Measurements from ENCODE around the gene RAPGEF4. TPM values are rescaled to one million over a fixed set of nuclear protein-coding genes. Genes with fewer than 3 reads are reported as not detected.

Gene RAPGEF4
- polyA plus RNA-seq, 4 donors = 5.8 to 13.0 (median 9.6) TPM

DNA sequence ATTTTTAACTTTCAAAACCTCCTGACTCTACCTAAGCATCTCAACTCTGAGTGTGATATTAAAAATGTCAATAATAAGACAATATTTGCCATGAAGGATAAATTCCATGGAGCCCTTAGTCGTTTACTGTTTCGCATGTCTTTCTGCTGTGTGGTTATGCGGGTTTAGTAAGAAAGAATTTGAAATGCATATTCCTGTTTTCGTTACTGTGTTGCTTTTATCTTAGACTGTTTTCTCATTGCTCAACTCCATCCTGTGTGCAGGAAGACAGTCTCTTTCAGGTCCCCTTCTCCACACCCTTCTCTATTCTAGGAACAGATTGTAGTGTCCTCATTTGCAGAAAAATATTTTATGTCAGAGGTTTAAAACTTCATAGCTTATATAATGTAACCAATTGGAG is 257.5 kb downstream of the RAPGEF4 start:
- no peak for DNase-seq (ENCODE audit: low read depth in 4 of 4, low spot score in 3 of 4)

DNA sequence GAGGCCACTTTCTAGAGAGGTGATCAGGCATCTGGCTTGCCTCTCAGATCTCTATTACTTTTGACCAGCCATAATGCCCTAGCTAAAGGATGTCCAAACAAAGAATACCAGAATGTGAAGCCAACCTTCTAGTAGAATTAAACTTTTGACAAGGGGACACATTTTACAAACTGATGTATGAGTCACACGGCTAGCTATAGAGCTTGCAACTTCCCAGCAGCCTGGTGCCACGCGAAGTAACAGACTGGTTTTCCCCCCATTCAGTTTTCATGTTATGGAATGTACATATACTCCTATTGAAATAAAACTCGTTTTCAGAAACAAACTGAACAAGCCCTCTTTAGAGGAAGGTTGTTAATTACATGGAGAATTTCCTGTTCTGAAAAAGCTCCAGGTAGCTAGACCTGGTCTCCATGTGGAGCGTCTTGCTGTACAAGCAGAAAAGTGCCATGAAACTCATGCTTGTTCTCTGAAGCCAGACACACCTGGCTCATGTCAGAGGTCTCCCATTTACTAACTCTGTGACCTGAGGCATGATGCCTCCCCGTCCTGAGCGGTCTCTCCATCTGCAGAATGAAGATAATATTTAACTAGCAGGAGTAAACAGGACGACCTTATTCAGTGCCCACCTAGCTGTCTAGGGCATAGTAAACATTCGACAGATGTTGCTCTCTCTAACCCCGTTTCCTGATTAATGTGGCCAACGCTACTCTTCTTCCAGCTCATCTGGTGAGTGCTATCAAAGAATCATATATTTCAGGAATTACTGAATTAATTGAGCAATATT is 258.5 kb downstream of the RAPGEF4 start:
- no peak for DNase-seq (ENCODE audit: low read depth in 4 of 4, low spot score in 3 of 4)

DNA sequence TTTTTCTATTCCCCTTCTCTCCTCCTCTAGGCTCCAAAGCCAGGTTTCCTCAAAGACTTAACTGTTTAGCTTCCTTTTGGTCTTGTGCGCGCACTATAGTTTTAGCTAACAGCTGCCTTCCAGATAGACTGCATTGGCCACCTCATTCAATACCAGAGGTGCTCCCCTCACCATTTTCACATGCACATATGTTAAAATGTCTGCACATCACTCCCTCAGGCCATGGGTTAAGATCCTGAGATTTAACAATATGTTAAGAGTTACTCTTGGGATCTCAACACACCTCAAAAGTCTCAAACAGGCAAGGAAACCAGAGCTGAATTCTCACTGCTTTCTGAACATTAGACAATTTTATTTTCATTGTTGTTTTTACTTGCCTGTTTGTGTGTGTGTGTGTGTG is 259.2 kb downstream of the RAPGEF4 start:
- DNase-seq (ENCODE audit: low read depth in 4 of 4, low spot score in 3 of 4) = no peak

DNA sequence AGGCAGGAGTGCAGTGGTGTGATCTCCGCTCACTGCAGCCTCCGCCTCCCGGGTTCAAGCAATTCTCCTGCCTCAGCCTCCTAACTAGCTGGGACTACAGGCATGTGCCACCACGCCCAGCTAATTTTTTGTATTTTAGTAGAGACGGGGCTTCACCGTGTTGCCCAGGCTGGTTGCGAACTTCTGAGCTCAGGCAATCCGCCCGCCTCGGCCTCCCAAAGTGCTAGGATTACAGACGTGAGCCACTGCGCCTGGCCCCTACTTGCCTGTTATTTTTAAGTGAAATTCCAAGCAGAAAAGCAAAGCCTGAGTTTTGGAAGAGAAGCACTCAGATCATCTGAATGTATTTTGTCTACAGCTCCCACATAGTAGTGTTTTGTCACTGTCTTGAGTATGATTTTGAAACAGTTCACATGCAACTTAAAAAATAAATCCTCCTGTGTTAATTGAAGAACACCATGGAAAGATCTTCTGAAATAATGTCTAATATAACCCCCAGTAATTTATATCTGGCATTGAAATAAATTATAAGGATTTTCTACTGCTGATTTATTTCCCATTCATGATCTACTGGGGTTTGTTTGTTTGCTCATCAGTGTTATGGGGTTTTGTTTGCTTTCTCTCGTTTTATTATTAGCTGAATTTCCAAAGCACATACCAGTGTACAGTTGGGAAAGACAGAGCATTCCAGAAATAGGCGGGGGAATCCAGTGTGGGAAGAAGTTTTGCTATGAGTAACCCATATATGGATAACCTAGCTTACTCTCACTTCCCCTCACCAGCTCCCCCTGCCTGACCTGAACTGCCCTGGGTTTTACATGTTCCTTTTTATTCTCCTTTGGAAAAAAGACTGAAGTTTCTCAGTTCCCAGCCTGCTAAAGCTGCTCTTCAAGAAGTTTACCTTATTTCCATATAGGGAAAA is 259.9 kb downstream of the RAPGEF4 start:
- DNase-seq (ENCODE audit: low read depth in 4 of 4, low spot score in 3 of 4) = peak in 3 of 4 donors; percentile 40 to 46 (median 42)

DNA sequence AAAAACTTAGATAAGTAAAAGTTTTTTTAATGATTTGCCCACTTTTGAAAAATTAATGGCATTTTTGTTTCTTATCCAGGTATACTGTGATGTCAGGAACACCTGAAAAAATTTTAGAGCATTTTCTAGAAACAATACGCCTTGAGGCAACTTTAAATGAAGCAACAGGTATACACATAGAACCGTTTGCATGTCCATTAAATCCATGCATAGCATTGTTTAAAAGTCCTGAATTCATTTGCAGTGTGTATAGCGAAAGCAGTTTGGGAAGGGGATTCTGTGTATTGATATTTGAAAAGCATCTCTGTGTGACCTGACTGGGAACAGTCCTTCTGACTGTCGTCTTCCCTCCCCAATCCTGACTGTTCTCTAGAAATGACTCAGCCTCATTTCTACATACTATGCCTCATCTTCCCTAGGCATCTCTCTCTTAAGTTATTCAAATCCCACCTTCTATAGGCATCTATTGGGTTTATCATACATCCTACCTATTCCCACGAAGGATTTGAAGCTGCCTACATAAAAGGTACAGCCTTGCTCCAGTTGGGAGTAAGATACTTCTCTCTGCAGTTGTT is 260.8 kb downstream of the RAPGEF4 start:
- DNase-seq (ENCODE audit: low read depth in 4 of 4, low spot score in 3 of 4) = no peak

DNA sequence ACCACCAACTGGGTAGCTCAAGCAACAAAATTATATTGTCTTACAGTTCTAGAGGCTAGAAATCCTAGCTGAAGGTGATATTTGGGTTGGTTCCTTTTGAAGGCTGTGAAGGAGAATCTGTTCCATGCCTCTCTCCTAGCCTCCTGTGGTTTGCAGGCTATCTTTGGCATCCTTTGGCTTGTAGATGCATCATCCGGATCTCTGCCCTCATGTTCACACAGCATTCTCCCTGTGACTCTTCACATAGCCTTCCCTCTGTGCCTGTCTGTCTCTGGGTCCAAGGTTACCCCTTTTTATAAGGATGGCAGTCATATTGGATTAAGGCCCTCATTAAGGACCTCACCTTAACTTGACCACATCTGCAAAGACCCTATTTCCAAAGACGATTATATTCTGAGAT is 261.4 kb downstream of the RAPGEF4 start:
- no peak for DNase-seq (ENCODE audit: low read depth in 4 of 4, low spot score in 3 of 4)

DNA sequence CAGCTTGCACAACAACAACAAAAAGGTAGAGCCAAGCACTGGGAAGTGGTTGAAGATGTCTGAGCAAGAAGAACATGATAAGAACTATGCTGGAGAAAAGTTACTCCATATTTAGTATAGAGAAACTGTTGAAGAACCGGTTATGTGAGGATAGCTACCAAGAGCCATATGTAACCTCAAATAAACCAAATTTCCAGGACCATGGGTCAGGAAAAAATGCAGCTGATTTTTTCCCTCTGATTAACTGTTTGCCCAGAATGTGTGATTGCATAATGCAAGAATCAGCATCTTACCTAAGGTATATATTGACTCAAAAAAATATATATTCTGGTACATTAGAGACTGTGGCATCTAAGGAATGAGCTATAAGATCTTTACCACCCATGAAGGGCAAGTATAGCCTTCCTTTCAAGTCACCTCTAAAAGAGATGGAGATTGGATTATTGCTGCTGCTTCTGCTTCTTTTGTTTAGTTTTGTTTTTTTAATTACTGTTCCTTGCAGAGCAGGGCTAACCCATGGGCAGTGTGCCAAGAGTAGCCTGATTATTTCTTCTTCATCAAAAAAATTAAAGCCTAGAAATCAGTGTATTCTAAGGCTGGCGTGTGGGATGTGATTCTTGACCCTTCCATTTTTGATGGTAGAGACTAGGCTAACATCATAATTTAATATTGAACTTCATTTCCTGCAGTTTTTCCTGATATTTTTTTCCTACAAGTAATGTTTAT is 263.1 kb downstream of the RAPGEF4 start:
- DNase-seq (ENCODE audit: low read depth in 4 of 4, low spot score in 3 of 4) = no peak

DNA sequence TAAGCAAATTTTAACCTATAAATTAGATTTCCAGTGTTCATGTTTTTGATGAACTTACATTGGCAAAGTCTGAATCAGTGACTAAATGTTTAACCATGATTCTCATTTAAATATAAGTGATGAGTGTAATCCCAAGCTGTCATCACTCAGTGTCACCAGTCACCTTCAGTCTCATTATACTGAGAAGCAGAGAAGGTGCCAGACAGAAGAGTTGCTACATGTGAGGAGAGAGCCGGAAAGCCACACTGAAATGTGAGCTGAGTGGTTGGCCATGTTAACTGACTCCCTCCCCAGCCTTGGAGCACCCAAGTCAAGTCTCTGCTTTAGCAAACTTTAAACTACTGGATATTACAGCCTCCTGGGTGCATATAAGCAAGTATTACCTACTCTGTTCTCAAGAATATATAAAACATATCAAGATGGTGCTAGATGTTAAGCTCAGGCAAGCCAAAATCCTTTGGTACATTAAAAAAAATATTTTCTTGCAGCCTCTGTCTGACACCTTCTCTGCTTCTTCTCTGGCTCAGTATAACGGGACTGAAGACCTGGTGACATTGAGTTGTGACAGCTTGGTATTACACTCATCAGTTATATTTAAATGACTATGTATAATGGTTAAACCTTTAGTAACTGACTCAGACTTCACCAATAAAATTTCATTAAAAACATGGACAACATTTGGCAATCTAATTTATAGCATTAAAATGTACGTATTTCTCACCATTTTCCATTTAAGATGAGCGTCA is 264.2 kb downstream of the RAPGEF4 start:
- no peak for DNase-seq (ENCODE audit: low read depth in 4 of 4, low spot score in 3 of 4)

DNA sequence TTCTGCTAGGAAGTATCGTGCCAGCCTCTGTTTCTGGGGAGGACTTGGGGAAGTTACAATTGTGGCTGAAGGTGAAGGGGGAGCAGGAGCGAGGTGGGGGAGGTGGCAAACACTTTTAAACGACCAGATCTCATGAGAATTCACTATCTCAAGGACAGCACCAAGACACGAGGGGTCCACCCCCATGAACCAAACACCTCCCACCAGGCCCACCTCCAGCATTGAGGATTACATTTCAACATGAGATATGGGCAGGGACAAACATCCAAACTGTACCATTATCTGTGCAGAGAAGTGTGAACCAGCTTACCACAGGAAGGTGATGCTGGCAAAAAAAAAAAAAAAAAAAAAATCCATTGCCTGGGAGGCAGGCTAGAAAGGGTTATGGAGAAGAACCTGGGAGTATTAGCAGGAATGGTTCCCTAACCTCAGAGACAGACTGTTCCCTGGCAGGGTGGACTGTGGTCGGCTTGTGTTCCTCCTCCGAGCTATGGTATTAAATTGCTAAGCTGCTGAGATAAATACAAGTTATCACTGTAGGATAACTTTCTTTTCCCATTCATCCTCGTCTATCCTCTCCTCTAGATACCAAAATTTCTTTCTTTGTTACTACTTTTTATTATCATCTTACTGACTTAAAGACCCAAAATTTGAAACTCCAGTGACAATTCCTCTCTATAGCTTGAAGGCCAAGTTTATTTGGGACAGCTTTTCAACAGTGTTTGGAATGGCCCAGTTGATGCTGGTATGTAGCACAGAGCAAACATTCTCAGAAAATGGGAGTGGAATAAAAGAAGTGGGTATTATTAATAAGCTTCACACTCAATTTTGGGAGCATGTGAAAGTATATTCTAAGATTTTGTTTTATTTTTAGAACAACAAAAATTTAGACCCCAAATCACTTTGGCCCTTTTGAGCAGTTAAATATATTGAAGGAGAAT is 266.3 kb downstream of the RAPGEF4 start:
- DNase-seq (ENCODE audit: low read depth in 4 of 4, low spot score in 3 of 4) = no peak

DNA sequence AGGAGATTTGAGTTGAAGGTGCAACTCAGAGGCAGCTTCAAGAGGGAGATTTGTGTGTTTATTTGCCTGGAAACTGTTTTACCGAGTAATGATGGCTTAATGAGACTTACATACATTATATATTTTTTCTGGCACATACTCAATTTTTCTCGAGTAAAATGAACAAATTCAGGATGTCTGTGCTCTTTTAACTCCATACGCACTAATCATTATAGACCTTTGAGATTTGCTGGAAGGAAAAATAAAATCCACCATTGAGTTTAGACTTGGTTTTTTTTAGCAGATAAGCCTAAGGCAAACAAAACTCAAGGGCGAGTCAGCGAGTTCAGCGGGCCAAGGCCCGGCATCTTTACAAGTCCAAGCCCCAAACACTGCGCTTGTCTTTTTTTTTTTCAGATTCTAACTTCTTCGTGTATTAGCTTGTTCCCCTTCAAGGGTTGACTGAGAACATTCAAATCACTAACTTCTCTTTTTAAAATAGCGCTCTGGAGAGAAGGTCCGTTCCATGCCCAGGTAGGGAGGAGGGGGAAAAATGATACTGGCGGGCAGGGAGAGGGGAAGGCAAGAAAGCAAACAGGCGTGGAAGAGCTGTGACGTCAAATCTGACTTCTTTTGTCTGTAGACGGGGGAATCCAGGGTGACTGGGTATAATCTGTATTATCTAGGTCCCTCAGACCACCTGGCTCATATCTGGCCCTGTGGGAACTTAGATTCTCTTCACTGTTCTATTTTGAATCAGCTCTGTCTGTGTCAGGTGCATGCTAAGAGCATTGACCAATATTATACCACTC is 267.3 kb downstream of the RAPGEF4 start:
- DNase-seq (ENCODE audit: low read depth in 4 of 4, low spot score in 3 of 4) = no peak

DNA sequence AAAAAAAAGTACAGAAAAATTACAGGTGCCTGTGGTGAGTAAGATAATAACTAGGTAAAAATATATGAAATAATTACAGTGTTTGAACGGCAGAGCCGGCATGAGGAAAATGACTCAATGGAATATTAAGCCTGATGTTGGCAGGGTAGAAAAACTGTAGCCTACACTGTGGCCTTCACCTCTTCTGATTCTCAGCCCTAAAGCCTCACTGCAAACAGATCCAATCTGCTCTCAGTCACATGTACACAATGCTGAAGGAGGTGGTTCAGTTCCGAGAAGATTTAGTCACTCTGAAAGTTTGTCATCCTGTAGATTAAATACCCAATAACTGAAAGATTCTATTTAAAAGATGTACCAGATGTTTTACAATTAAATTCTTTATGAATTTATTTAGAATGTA is 273.1 kb downstream of the RAPGEF4 start:
- DNase-seq (ENCODE audit: low read depth in 4 of 4, low spot score in 3 of 4) = no peak

DNA sequence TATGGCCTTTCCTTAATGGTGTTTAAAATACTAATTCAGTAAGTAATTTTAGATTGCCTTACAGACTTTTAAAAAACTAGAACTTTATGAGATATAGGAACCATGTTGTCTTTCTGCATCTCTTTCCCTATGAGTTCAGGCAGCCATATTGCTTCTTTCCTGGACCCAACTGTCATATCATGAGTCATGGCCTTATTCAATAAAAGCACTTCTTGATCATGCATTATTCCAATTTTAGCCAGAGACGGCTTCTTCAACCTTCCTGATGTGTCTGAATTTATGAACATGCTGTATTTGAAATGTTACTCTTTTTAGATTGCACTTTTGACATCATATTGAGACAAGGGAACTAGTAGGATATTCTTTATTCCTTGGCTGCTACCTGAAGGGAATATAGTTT is 274.6 kb downstream of the RAPGEF4 start:
- no peak for DNase-seq (ENCODE audit: low read depth in 4 of 4, low spot score in 3 of 4)

DNA sequence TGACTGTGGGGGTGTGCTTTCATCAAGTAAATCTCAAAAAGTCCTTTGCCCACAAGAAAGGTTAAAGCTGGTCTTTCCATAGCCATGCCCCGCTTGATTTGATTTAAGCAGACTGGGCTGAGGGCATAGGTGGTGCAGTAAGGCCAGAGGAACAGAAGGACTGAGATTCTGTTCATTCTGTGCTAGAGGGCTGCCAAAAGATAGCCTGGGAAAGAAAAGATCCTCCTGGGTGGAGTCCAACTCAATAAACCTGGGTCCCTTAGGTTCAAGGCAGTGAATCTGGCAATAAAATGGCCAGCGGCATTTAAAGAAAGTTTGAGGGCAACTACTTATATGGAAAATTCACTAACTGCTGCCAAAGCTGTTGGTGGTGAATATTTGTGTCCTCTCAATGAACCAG is 280.8 kb downstream of the RAPGEF4 start:
- no peak for DNase-seq (ENCODE audit: low read depth in 4 of 4, low spot score in 3 of 4)

DNA sequence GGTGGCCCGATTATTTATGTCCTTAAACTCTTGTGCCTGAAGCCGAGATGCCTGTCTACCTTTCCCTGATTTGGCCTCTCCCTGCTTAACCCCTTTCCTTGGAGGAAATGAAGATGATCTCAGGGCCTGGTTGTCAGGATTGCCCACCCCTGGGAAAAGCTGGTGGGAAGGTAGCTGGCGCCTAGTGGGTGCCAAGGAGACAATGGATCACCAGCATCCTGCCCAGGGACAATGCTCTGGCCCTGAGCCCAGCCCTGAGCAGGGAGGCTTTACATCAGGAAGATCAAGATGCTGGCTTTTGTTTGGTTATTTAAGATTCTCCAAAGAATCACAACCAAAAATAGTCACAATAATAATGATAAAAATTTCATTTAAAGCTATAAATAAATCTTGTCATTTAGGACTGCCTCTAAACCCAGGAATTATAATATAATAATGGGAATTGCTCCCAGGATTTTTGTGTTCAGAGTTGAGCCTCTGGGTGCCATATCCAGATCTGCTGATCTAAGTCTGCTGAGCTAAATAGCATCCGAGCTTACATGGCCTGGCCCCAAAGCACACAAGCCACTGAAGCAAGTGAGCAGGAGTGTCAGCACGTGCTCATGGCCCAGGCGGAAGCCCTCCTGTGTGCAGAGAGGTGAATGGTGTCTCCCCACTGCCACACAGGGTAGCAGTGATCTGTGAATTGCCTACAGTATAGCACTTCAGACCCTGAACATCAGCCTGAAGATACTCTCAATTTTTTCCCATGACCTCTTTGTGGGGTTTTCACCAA is 282.2 kb downstream of the RAPGEF4 start:
- no peak for DNase-seq (ENCODE audit: low read depth in 4 of 4, low spot score in 3 of 4)

DNA sequence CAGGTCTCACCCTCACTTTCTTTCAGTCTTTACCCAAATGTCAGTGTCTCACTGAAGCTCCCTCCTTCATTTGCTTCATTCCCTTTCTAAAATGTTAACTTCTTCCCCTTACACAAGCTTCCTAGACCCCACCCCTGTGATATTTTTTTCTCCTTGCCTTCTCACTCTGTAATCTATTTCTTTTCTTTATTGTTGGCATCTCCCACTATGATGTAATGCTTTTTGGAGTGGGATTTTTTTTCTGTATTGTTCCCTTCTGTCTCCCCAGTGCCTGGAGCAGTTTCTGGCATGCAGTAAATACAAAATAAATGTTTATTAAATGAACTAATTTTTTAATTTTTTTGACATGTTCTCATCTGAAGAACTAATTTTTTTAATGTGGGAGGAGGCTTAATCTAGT is 284.1 kb downstream of the RAPGEF4 start:
- DNase-seq (ENCODE audit: low read depth in 4 of 4, low spot score in 3 of 4) = no peak

DNA sequence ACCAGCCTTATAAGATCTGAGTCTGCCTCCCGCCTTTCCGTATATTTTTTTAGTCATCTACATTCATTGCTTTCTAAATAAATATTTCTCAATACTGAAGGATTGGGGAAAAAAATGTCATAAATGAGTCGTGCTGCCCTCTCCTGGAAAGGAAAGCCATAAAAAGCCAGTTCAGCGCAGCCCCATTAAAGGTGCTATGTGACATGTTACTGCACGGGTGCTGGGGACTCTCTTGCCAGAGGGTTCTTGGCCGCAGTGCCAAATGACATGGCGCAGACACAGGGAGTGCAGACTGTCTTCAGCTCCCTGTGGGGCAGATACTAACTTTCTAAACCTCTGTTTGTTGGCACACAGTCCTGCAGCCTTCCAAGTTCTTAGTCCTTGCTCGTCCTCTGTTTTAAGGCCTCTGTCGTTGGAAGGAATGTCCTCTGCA is 286.3 kb downstream of the RAPGEF4 start:
- no peak for DNase-seq (ENCODE audit: low read depth in 4 of 4, low spot score in 3 of 4)

DNA sequence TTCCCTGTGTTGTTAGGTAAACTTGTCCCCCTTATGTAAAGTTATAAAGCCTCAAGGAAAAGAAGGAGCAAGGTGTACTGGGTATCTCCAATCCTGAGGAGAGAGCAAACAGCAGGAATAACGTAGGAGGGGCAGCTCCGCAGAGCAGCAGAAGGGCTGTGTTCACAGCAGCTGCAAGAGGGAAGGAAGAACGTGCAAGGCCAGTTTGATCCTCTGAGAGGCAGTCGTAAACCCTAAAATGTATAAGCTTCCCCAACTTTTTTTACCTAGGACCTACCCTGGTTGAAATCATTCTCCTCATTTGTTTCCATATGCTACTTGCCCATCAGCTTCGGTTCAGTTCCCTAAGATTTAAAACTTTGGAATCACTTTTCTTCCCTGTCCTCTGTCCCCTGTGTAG is 288.1 kb downstream of the RAPGEF4 start:
- no peak for DNase-seq (ENCODE audit: low read depth in 4 of 4, low spot score in 3 of 4)
